ENCODE data around the gene PVR.

DNA sequence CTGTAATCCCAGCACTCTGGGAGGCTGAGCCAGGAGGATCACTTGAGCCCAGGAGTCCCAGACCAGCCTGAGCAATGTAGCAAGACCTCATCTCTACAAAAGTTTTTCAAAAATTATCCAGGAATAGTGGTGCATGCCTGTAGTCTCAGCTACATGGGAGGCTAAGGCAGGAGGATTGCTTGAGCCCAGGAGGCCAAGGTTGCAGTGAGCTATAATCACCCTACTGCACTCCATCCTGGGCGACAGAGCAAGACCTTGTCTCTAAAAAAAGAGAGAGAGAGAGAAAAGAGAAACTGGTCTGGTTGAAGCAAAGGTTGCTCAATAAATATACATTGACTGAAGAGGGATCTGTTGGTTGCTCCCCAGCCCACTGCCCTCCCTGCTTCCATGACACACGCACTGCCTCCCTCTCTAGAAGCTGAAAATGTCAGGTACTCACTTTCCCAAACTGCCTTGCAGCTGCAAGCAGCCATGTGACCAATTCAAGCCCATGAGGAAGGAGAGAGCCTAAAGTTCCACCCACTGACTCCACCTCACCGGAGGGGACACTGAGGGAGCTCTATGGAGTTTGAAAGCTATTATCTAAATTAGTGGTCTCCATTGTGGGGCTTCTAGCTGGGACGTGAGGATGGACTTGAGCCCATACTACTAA lies 69.3 kb downstream of the PVR start:
- TF ChIP-seq POLR2A (IDR thresholded peaks at IDR 0.05; ENCODE audit: low read depth, low read length) = no peak
- TF ChIP-seq, protein P1, sequence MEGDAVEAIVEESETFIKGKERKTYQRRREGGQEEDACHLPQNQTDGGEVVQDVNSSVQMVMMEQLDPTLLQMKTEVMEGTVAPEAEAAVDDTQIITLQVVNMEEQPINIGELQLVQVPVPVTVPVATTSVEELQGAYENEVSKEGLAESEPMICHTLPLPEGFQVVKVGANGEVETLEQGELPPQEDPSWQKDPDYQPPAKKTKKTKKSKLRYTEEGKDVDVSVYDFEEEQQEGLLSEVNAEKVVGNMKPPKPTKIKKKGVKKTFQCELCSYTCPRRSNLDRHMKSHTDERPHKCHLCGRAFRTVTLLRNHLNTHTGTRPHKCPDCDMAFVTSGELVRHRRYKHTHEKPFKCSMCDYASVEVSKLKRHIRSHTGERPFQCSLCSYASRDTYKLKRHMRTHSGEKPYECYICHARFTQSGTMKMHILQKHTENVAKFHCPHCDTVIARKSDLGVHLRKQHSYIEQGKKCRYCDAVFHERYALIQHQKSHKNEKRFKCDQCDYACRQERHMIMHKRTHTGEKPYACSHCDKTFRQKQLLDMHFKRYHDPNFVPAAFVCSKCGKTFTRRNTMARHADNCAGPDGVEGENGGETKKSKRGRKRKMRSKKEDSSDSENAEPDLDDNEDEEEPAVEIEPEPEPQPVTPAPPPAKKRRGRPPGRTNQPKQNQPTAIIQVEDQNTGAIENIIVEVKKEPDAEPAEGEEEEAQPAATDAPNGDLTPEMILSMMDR (conservative IDR thresholded peaks at IDR 0.05; ENCODE audit: low read depth, low read length) = no peak
